GM12878 (cell line): ENCODE measurements around the gene SNX13. TPM values are rescaled to one million over a fixed set of nuclear protein-coding genes. Genes with fewer than 3 reads are reported as not detected.

Experiments
- ATAC-seq: fragments of 200-7000 bp; cut with Tn5 transposase; 3 replicates; pipeline ENCODE4 v1.9.1; 2020; ENCODE audit warnings: mild to moderate bottlenecking, moderate library complexity
- BruUV-seq: library from RNA; stranded (reverse); fragments of 400-500 nt; replicated peaks from 2 replicates; lab custom pipeline; 2021; lab: Mats Ljungman, UMichigan
- CTCF ChIA-PET: fragments of 300-600 bp; sonication (Branson Sonifier 250); formaldehyde crosslinking; extraction: SDS; loops from one replicate; lab custom pipeline; 2021; ENCODE audit warnings: inconsistent platforms; lab: Yijun Ruan, JAX
- POLR2A ChIA-PET: fragments of 350-600 bp; formaldehyde crosslinking; extraction: SDS; loops from one replicate; lab custom pipeline; 2021; ENCODE audit warnings: inconsistent platforms; lab: Charles Lee
- RAD21 ChIA-PET: fragments of 300-600 bp; sonication (Branson Sonifier 250); formaldehyde crosslinking; loops from one replicate; lab custom pipeline; 2023; ENCODE audit warnings: antibody characterized with exemption; ENCODE audit not compliant: unreplicated experiment; lab: Charles Lee
- SMC1A ChIA-PET: fragments of 300-600 bp; sonication (Branson Sonifier 250); formaldehyde crosslinking; loops from one replicate; lab custom pipeline; 2023; ENCODE audit not compliant: unreplicated experiment, uncharacterized antibody; lab: Charles Lee
- DNase-seq: peaks from one replicate; pipeline ENCODE4 v3.0.0-alpha.2; 2011; ENCODE audit warnings: low read depth, low spot score
- FAIRE-seq: peaks from 3 replicates; lab custom pipeline; 2011; peaks lifted over from hg19 to GRCh38; lab: Jason Lieb, UNC
- H2AFZ ChIP-seq: 2 replicates; pipeline ENCODE4 v1.6.0; 2011; ENCODE audit warnings: low read depth, low read length, control low read depth; ENCODE audit not compliant: control insufficient read depth
- H3K27ac ChIP-seq: 2 replicates; pipeline ENCODE4 v1.5.1; 2011; ENCODE audit warnings: control low read depth; ENCODE audit not compliant: control insufficient read depth, insufficient read depth
- H3K27me3 ChIP-seq, 2 experiments: replicated peaks in 1 of 2; 2 replicates each; pipeline versions ENCODE4 v1.6.0 to v1.6.1; 2011; ENCODE audit warnings: low read length in 1 of 2; ENCODE audit not compliant: control insufficient read depth in 2 of 2, insufficient read depth in 2 of 2
- H3K36me3 ChIP-seq, 2 experiments: 2 replicates each; pipeline ENCODE4 v1.5.1; 2011; ENCODE audit warnings: low read length in 1 of 2; ENCODE audit not compliant: control insufficient read depth in 2 of 2, insufficient read depth in 2 of 2
- H3K4me1 ChIP-seq: 2 replicates; pipeline ENCODE4 v1.6.1; 2011; ENCODE audit warnings: mild to moderate bottlenecking, low read length, moderate library complexity, mixed read lengths; ENCODE audit not compliant: control insufficient read depth, insufficient read depth
- H3K4me2 ChIP-seq: 2 replicates; pipeline ENCODE4 v1.6.0; 2011; ENCODE audit warnings: control low read depth; ENCODE audit not compliant: control insufficient read depth, insufficient read depth
- H3K4me3 ChIP-seq: fragments of 200-600 bp; sonication (generic); 2 replicates; pipeline ENCODE4 v1.5.1; 2016
- H3K79me2 ChIP-seq: 2 replicates; pipeline ENCODE4 v1.6.0; 2011; ENCODE audit warnings: low read length; ENCODE audit not compliant: control insufficient read depth, insufficient read depth
- H3K9ac ChIP-seq: 2 replicates; pipeline ENCODE4 v1.8.0; 2011; ENCODE audit warnings: low read length, control low read depth, mixed read lengths; ENCODE audit not compliant: control insufficient read depth, insufficient read depth
- H3K9me3 ChIP-seq: replicated peaks from 3 replicates; pipeline ENCODE4 v1.5.1; 2011; ENCODE audit warnings: mild to moderate bottlenecking, low read length; ENCODE audit not compliant: control insufficient read depth, insufficient read depth
- H4K20me1 ChIP-seq: 2 replicates; pipeline ENCODE4 v1.6.0; 2011; ENCODE audit not compliant: control insufficient read depth, insufficient read depth
- BRCA1 ChIP-seq: IDR thresholded peaks from 2 replicates; pipeline ENCODE4 v1.6.1; 2011; ENCODE audit warnings: low read depth, low read length, improper control_type of control experiment
- CHD4 ChIP-seq: fragments of 200-600 bp; sonication (generic); IDR thresholded peaks from 2 replicates; pipeline ENCODE4 v1.6.1; 2016; ENCODE audit warnings: mild to moderate bottlenecking
- HDGF ChIP-seq: fragments of 450-650 bp; IDR thresholded peaks from 2 replicates; pipeline ENCODE4 v1.6.1; 2016; ENCODE audit warnings: antibody characterized with exemption
- MYC ChIP-seq: IDR thresholded peaks from 2 replicates; pipeline ENCODE4 v1.6.1; 2011; ENCODE audit warnings: mild to moderate bottlenecking, low read length, moderate library complexity, inconsistent platforms; ENCODE audit not compliant: insufficient read depth, insufficient replicate concordance, insufficient read length, severe bottlenecking
- NBN ChIP-seq: fragments of 450-650 bp; IDR thresholded peaks from 2 replicates; pipeline ENCODE4 v1.6.1; 2016
- SIN3A ChIP-seq: IDR thresholded peaks from 2 replicates; pipeline ENCODE4 v1.6.1; 2012; ENCODE audit warnings: low read depth, low read length, improper control_type of control experiment
- WRNIP1 ChIP-seq: IDR thresholded peaks from 2 replicates; pipeline ENCODE4 v1.6.1; 2011; ENCODE audit warnings: low read depth, low read length, improper control_type of control experiment, borderline replicate concordance
- ZBTB40 ChIP-seq: fragments of 450-650 bp; IDR thresholded peaks from 2 replicates; pipeline ENCODE4 v1.6.1; 2016; ENCODE audit warnings: mild to moderate bottlenecking, moderate library complexity, borderline replicate concordance
- WGBS: methylation state at CpG from one replicate; pipeline ENCODE4 v1.1.6; 2016; ENCODE audit warnings: low lambda C conversion rate; ENCODE audit not compliant: insufficient replicate concordance, insufficient coverage; ENCODE audit errors: missing lambda C conversion rate; 5-methylcytosine and 5-hydroxymethylcytosine counted together
- in situ Hi-C: fragments of 300-500 bp; cut with MboI; formaldehyde crosslinking; loops from 9 replicates; pipeline ENCODE4 v1.14.3; 2018; ENCODE audit warnings: mixed read lengths
- intact Hi-C: fragments of 100-400 bp; cut with micrococcal nuclease; formaldehyde crosslinking; loops from one replicate; pipeline ENCODE4 v1.14.2; 2022; ENCODE audit not compliant: unreplicated experiment
- polyA plus RNA-seq, 11 experiments: library from polyadenylated mRNA; depleted of rRNA in 4 of 11; unstranded in 6 of 11; stranded (reverse) in 5 of 11; fragments of >200 nt; fragmentation: Nextera tagmentation in 4 of 11; fragmentation: Illumina TruSeq in 1 of 11; extraction: Ambion mirVana in 4 of 11; extraction: Trizol in 1 of 11; gene quantifications; 1 replicate in 1 of 11; 2 replicates in 10 of 11; pipeline versions ENCODE4 v1.2.1 to v1.2.3, GENCODE V29; 2011 to 2016; ENCODE audit warnings: inconsistent platforms in 2 of 11, missing spikeins in 2 of 11, low read depth in 1 of 11
- total RNA-seq, 4 experiments: library from RNA; depleted of rRNA in 3 of 4; stranded (reverse); fragments of >200 nt in 3 of 4; fragmentation: Illumina TruSeq in 1 of 4; extraction: Trizol in 1 of 4; gene quantifications; 2 replicates each; pipeline versions ENCODE4 v1.2.1 to v1.2.3, GENCODE V29; 2013 to 2021
- TF ChIP-seq, protein P1 (sequence below): fragments of 150-350 bp; IDR thresholded peaks from 2 replicates; pipeline ENCODE4 v1.6.1; 2016; ENCODE audit warnings: low read depth, low read length
- TF ChIP-seq, protein P2 (sequence below): IDR thresholded peaks from 2 replicates; pipeline ENCODE4 v1.6.1; 2012; ENCODE audit warnings: low read depth, low read length, improper control_type of control experiment
- TF ChIP-seq, protein P3 (sequence below): IDR thresholded peaks from 2 replicates; pipeline ENCODE4 v1.6.1; 2011; ENCODE audit warnings: borderline replicate concordance, low read depth, mild to moderate bottlenecking, moderate library complexity, low read length; ENCODE audit not compliant: insufficient read depth, poor library complexity, severe bottlenecking

The SNX13 gene
- total and polyA plus RNA-seq, 10 of the 15 experiments (the other 5 are each of a cell fraction or from before 2014, with no cell fraction given) = 2.2 to 17.1 (median 11.9) TPM

- TF ChIP-seq, protein P1, sequence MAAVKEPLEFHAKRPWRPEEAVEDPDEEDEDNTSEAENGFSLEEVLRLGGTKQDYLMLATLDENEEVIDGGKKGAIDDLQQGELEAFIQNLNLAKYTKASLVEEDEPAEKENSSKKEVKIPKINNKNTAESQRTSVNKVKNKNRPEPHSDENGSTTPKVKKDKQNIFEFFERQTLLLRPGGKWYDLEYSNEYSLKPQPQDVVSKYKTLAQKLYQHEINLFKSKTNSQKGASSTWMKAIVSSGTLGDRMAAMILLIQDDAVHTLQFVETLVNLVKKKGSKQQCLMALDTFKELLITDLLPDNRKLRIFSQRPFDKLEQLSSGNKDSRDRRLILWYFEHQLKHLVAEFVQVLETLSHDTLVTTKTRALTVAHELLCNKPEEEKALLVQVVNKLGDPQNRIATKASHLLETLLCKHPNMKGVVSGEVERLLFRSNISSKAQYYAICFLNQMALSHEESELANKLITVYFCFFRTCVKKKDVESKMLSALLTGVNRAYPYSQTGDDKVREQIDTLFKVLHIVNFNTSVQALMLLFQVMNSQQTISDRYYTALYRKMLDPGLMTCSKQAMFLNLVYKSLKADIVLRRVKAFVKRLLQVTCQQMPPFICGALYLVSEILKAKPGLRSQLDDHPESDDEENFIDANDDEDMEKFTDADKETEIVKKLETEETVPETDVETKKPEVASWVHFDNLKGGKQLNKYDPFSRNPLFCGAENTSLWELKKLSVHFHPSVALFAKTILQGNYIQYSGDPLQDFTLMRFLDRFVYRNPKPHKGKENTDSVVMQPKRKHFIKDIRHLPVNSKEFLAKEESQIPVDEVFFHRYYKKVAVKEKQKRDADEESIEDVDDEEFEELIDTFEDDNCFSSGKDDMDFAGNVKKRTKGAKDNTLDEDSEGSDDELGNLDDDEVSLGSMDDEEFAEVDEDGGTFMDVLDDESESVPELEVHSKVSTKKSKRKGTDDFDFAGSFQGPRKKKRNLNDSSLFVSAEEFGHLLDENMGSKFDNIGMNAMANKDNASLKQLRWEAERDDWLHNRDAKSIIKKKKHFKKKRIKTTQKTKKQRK = no peak
- TF ChIP-seq MYC = no peak
- TF ChIP-seq NBN = no peak
- TF ChIP-seq BRCA1 = no peak
- TF ChIP-seq SIN3A = no peak
Measured at GRCh38 chr7:17928055-17928454, 12.2 kb downstream of the SNX13 start (continued).

- ATAC-seq = no peak
- no peaks in the 10 kb centered on the region for H3K4me1 ChIP-seq
- WGBS = 87% methylated on average over 1 of the region's 1 CpG
- no peak overlapping the region for H3K9ac ChIP-seq
- H3K4me2 ChIP-seq = no peak overlapping the region
- no peak overlapping the region for H3K27ac ChIP-seq
- peaks cover 4% of the 10 kb centered on the region for H3K79me2 ChIP-seq
- ChIA-PET POLR2A (no interaction called here), RAD21 (no interaction called here), SMC1A (interaction anchor here (1.5 kb wide), 1 partner anchor 28 kb away, joined by 5 read pairs; no protein-coding TSS in a partner anchor), CTCF (interaction anchor here (1.0 to 1.1 kb wide), 2 partner anchors 15 to 16 kb away, joined by 3 read pairs; no protein-coding TSS in a partner anchor)
- BruUV-seq = no TSS peak
- no peak for FAIRE-seq
- H3K9me3 ChIP-seq = no peaks in the 10 kb centered on the region; the same call in 2 of the 3 replicates
- DNase-seq = no peak
- no peak overlapping the region for H3K4me3 ChIP-seq
- no peaks in the 10 kb centered on the region for H3K36me3 ChIP-seq
- no peaks in the 10 kb centered on the region for H4K20me1 ChIP-seq
- H2AFZ ChIP-seq = no peak overlapping the region
- intact Hi-C loops = no loop called here
- in situ Hi-C loops = no loop called here
- H3K27me3 ChIP-seq = no peaks in the 10 kb centered on the region
- TF ChIP-seq HDGF (no peak), CHD4 (no peak), ZBTB40 (no peak), WRNIP1 (no peak)
- TF ChIP-seq, protein P2, sequence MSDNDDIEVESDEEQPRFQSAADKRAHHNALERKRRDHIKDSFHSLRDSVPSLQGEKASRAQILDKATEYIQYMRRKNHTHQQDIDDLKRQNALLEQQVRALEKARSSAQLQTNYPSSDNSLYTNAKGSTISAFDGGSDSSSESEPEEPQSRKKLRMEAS = no peak
- TF ChIP-seq, protein P3, sequence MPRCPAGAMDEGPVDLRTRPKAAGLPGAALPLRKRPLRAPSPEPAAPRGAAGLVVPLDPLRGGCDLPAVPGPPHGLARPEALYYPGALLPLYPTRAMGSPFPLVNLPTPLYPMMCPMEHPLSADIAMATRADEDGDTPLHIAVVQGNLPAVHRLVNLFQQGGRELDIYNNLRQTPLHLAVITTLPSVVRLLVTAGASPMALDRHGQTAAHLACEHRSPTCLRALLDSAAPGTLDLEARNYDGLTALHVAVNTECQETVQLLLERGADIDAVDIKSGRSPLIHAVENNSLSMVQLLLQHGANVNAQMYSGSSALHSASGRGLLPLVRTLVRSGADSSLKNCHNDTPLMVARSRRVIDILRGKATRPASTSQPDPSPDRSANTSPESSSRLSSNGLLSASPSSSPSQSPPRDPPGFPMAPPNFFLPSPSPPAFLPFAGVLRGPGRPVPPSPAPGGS = no peak
Measured at GRCh38 chr7:17921857-17922416, 18.4 kb downstream of the SNX13 start.
